Dendritic cell treated with granulocyte-macrophage colony-stimulating factor and Interleukin-4, amounts not matched to agents 40 ng/mL and 50 ng/mL, for 4 days (primary cell): ENCODE results near the gene FOXJ1.

ENCODE experiments used
- H3K27ac Mint-ChIP-seq: one replicate; pipeline ENCODE4 v1.8.0; 2022; ENCODE audit warnings: mild to moderate bottlenecking, mixed read lengths
- H3K27me3 Mint-ChIP-seq: one replicate; pipeline ENCODE4 v1.8.0; 2022; ENCODE audit warnings: mild to moderate bottlenecking, mixed read lengths
- H3K36me3 Mint-ChIP-seq: one replicate; pipeline ENCODE4 v1.8.0; 2022; ENCODE audit warnings: low read depth, mixed read lengths
- H3K4me1 Mint-ChIP-seq: one replicate; pipeline ENCODE4 v1.8.0; 2022; ENCODE audit warnings: low read depth, mixed read lengths
- H3K4me3 Mint-ChIP-seq: one replicate; pipeline ENCODE4 v1.8.0; 2022; ENCODE audit warnings: mild to moderate bottlenecking, moderate library complexity, mixed read lengths
- H3K9me3 Mint-ChIP-seq: one replicate; pipeline ENCODE4 v1.8.0; 2022; ENCODE audit warnings: mixed read lengths
- intact Hi-C: fragments of 100-400 bp; cut with micrococcal nuclease; formaldehyde crosslinking; loops from one replicate; pipeline ENCODE4 v1.15.0; 2022

Gene FOXJ1

DNA sequence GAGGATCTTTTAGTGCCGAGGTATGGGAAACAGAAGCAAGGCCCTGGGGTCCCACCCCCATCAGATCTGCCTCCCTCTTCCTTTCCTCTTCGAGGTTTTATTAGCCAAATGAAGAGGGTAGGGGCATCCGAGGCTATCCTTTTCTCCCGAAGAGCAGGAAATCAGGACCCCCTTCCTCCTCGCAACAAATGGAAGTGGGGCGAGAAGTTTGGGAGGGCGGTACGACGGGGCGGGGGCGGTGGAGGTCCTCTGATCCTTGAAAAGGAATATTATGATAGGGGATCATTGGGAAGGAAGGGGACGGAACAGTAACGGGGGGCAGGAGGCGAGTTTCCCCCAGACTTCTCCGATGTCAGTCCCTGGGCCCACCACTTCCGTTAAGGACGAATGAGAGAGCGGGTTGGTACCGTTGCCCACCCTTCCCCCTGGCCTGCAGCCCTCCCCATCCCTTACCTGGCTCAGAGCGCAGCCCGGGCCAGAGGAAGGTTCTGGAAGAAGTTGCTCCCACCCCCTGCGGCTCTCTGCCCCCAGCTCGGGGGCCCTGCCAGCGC is 309 bp downstream of the FOXJ1 start:
- Mint-ChIP-seq H3K27me3 (peaks cover 65% of the 10 kb centered on the region), H3K27ac (no peak overlapping the region), H3K4me3 (peak overlapping the region; percentile 24), H3K9me3 (no peaks in the 10 kb centered on the region), H3K36me3 (no peaks in the 10 kb centered on the region), H3K4me1 (peaks cover 51% of the 10 kb centered on the region)
- intact Hi-C loops = no loop called here

DNA sequence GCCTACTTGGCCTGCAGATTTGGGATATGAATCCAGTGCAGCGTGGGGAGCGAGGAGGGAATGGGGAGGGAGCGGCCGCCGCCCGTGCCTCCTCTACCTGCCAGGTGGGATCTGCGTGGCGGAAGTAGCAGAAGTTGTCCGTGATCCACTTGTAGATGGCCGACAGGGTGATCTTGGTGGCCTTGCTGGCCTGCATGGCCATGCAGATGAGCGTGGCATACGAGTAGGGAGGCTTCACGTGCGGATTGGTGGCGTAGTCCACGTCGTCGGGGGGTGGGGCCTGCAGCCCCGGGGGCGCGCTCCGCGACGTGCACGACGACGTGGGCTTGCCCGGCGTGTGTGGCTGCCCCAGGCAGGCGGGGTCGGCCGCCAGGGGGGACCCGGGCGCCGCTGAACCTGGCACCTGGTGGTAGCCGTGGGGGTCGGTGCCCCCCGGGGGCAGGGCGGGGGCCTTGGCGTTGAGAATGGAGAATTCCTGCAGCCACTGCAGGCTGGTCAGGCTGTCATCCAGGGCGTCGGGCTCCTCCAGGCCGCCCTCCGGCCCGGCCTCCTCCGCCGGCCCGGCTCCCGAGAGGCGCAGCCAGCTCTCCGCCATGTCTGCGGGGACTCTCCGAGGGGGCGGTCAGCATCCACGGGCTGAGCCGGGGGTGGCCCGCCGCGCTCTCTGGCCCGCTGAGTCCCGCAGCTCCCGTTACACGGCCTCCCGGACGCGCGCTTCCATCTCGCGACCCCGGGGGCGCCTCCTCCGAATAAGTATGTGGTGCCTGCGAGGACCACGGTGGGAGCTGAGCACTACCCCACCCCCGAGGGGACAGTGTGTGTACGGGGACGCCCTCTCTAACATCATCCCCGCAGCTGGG is 1.0 kb downstream of the FOXJ1 start:
- Mint-ChIP-seq H3K4me1 (peaks cover 43% of the 10 kb centered on the region), H3K27me3 (peaks cover 67% of the 10 kb centered on the region), H3K4me3 (peak overlapping the region; percentile 24), H3K27ac (no peak overlapping the region), H3K36me3 (no peaks in the 10 kb centered on the region), H3K9me3 (no peaks in the 10 kb centered on the region)
- intact Hi-C loops = no loop called here

DNA sequence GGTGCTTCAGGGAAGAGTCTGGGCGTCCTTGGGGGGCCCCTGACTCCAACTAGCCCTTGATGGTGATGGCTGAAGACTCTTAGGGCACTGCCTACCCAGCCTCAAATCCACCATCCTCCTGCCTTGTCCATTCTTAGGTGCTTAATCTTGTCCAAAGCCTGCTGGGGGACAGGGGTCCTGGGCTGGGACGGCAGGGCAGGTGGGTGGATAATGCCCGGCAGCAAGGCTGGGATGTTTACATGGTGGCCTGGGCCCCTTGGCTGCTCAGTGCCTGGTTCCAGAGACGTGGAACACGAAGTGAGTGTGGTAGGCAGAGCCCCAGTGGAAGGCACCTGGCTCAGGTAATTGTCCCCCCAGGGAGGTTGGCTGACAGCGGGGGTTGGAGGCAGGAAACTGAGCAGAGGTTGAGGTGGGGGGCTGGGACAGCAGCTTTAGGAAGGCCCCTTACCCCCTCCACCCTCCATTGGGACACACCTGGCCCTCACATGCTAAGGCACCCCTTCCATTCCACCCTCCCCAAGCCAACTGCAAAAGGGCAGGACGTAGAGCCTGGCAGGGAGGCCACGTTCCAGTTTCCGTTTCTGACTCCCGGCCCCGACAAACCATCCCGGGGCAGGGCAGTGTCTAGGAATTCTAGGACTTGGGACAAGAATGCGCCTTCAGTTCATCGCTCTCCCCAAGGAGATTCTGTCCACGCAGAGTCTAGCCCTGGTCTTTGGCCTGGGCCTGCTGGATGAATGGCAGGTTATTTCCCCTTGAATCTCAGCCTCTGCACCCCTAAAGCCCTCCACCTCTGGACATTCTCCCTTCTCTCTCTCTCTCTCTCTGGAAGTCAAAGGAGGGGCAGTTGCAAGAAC is 1.9 kb downstream of the FOXJ1 start:
- H3K27me3 Mint-ChIP-seq = peaks cover 67% of the 10 kb centered on the region
- no peak overlapping the region for H3K27ac Mint-ChIP-seq

DNA sequence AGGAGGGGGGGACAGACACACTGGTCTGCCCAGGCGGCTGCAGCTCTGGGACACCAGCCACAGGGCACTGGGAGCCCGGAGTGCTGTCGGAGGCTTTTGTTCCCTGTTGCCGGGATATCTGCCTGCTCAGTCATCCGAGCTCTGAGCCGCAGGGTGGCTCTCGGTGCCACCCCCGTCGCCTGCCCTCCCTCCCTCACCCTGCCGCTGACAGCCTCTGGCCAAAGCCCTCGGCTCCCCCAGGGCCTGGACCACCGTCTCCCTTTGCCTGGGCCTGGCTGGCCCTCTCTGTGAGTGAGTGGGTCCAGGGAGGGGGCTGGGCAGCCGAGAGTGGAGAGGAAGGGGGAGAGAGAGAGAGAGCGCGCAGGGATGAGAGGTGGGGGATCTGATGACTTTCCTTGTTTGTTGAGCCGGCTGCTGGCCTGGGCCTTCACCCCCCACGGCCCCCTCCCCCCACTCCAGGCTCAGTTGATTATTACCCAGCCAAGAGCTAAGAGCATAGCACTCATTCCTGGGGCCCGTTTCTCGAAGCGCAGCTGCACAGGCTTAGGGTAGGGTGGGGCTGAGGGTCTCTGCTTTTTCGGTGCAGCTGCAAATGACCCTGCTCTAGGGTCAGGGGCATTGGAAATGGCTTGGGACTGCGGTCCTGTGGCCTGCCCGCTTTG is 2.7 kb downstream of the FOXJ1 start:
- Mint-ChIP-seq H3K9me3 (no peaks in the 10 kb centered on the region), H3K4me3 (no peak overlapping the region), H3K27ac (no peak overlapping the region), H3K36me3 (no peaks in the 10 kb centered on the region), H3K4me1 (peaks cover 31% of the 10 kb centered on the region), H3K27me3 (peaks cover 66% of the 10 kb centered on the region)
- intact Hi-C loops = no loop called here

More for the DNA sequence above, 1.9 kb downstream of the FOXJ1 start:
- no peak overlapping the region for H3K4me3 Mint-ChIP-seq
- H3K4me1 Mint-ChIP-seq = peaks cover 38% of the 10 kb centered on the region
- intact Hi-C loops = no loop called here
- no peaks in the 10 kb centered on the region for H3K9me3 Mint-ChIP-seq
- H3K36me3 Mint-ChIP-seq = no peaks in the 10 kb centered on the region

DNA sequence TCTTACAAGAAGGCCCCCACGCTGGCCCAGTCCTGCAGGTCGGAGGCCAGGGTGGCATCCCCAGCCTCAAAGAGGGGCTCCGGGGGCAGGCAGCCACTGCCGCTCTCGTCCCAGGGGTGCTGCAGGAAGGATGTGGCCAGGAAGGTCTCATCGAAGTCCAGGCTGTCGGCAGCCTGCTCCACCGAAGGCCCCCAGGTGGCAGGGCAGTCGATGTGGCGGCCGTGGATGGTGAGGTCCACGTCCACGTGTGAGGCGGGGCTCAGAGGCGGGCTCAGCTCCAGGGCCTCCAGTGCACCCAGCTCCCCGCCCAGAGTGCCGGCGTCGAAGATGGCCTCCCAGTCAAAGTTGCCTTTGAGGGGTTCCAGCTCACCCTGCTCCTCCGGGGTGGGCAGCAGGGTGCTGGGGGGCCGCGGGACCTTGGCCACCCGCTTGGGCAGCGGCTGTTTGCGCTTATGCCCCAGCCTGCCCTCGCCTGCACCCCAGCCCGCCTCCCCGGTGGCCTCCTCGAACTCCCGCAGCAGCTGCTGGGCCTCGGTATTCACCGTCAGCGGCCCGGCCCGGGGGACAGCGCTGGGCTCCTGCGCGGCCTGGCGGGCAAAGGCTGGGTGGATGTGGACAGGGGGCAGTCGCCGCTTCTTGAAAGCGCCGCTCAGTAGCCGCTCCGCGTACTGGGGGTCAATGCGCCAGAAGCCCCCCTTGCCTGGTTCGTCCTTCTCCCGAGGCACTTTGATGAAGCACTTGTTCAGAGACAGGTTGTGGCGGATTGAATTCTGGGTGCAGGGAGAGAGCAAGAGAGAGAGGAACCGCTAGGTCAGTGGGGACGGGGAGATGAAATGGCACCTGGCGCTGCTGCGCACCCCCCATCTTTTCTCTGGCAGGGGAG is 3.5 kb downstream of the FOXJ1 start:
- H3K36me3 Mint-ChIP-seq = no peaks in the 10 kb centered on the region
- no peak overlapping the region for H3K27ac Mint-ChIP-seq
- peaks cover 62% of the 10 kb centered on the region for H3K27me3 Mint-ChIP-seq
- H3K4me1 Mint-ChIP-seq = peaks cover 23% of the 10 kb centered on the region
- H3K9me3 Mint-ChIP-seq = no peaks in the 10 kb centered on the region
- intact Hi-C loops = no loop called here
- H3K4me3 Mint-ChIP-seq = no peak overlapping the region

DNA sequence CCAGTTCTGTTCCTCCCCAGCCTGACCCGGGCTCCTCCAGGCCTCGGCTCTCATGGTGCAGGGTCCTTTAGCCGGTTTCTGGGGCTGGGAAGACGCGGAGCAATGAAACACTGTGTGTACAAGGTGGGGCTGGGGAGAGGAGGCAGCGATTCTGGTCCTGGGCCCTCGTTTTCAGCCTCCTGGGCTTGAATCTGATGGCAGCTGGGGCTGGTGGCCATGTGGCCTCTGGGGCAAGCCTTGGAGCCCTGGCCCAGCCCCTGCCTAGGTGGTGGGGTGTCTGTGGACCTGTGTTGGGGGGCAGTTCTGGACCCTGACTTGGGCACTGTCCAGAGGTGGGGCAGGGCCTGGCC is 4.1 kb downstream of the FOXJ1 start:
- no peaks in the 10 kb centered on the region for H3K9me3 Mint-ChIP-seq
- intact Hi-C loops = no loop called here
- no peaks in the 10 kb centered on the region for H3K36me3 Mint-ChIP-seq
- H3K27ac Mint-ChIP-seq = no peak overlapping the region
- peaks cover 18% of the 10 kb centered on the region for H3K4me1 Mint-ChIP-seq
- peaks cover 55% of the 10 kb centered on the region for H3K27me3 Mint-ChIP-seq
- H3K4me3 Mint-ChIP-seq = no peak overlapping the region

DNA sequence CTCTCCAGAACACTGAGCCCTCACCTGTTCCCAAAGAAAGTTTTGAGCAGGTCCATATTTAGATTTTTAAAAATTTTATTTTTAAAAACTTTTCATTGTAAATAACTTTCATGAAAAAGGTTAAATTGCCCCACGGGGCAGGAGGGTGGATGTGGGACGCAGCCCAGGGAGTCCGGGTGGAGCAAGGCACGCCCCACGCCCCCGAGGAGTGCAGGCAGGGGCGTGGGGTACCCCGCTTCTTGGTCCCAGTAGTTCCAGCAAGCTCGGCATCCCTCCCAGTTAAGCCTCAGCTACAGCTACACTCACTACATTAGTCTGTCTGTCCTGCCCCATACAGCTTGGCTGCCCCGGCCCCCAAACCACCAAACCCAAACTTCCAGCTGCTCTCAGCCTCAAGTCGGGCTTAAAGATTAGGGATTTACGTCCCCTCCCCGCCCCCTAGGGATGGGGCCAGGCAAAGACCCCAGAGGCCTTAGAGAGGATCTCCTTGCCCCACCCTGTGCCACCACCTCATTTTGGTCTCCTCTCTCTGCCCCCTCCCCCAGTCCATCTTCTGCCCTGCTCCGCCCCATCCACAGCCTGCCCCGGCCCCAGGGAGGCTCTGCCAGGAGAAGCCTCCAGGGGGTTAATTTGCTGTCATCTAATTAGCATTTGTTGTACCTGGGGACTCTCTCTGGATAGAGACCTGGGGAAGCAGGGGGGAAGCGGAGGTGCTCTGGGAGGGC is 4.6 kb downstream of the FOXJ1 start:
- Mint-ChIP-seq H3K4me3 (no peak overlapping the region), H3K27me3 (peaks cover 51% of the 10 kb centered on the region), H3K27ac (no peak overlapping the region), H3K4me1 (peaks cover 13% of the 10 kb centered on the region), H3K9me3 (no peaks in the 10 kb centered on the region), H3K36me3 (no peaks in the 10 kb centered on the region)
- intact Hi-C loops = no loop called here

DNA sequence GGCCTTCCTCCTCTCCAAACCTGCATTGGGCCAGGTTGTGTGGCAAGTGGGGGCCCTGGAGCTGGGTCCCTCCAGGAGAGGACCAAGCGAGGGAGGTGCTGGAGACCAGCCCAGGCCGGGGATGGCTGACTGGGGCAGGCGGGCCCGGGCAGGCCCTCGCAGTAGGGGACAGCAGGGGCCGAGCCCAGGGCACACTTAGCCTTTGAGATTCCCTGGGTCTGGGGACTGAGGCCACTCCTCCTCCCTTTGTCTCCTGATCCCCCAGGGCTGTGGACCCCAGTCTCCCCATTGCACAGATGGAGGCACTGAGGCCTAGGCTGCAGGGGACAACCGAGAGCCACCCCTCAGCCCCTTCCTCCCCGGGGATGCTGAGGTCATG is 5.2 kb downstream of the FOXJ1 start:
- intact Hi-C loops = no loop called here
- no peak overlapping the region for H3K27ac Mint-ChIP-seq
- H3K4me3 Mint-ChIP-seq = no peak overlapping the region
- no peaks in the 10 kb centered on the region for H3K9me3 Mint-ChIP-seq
- H3K36me3 Mint-ChIP-seq = no peaks in the 10 kb centered on the region
- peaks cover 50% of the 10 kb centered on the region for H3K27me3 Mint-ChIP-seq
- peaks cover 12% of the 10 kb centered on the region for H3K4me1 Mint-ChIP-seq

DNA sequence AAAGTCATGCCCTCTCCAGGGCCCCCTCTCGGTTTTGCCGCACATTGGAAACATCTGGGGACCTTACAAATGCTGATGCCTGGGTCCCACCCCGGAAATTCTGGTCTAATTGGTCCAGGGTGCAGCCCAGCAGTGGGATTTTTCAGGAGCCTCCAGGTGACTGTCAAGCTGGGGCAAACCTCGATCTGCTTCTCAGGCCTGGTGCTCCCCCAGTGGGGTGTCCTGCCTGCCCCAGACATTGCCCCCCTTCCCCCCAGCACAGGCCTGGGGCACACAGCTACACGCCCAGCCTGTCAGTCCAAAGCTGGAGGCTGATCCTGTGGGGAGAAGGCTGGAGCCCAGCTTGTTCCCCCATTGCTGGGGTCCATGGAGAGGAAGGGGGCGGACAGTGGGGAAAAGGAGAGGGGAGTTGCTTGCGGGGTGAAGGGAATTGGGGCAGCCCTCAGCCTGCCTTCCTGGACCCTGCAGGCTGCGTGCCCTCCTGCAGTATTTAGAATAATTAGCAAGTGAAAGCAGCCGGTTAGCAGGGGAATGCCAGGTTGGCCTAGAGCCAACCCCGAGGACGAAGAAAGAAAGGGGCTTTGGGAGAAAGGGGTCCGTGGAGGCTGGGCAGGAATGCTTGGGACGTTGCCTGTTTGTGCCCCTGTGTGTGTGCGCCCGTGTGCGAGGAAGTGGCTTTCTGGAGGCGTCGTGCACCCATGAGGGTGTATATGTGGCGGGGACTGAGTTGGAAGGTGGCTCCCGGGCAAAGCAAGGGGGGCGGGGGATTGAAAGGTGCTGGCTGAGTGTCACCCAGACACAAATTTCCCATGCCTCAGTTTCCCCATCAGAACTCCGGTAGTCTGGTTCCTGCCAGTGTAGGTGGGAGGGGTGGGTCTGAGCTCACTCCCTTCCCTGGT is 5.9 kb downstream of the FOXJ1 start:
- intact Hi-C loops = no loop called here
- Mint-ChIP-seq H3K4me1 (peaks cover 12% of the 10 kb centered on the region), H3K27me3 (peaks cover 48% of the 10 kb centered on the region), H3K27ac (no peak overlapping the region), H3K9me3 (no peaks in the 10 kb centered on the region), H3K4me3 (no peak overlapping the region), H3K36me3 (no peaks in the 10 kb centered on the region)

DNA sequence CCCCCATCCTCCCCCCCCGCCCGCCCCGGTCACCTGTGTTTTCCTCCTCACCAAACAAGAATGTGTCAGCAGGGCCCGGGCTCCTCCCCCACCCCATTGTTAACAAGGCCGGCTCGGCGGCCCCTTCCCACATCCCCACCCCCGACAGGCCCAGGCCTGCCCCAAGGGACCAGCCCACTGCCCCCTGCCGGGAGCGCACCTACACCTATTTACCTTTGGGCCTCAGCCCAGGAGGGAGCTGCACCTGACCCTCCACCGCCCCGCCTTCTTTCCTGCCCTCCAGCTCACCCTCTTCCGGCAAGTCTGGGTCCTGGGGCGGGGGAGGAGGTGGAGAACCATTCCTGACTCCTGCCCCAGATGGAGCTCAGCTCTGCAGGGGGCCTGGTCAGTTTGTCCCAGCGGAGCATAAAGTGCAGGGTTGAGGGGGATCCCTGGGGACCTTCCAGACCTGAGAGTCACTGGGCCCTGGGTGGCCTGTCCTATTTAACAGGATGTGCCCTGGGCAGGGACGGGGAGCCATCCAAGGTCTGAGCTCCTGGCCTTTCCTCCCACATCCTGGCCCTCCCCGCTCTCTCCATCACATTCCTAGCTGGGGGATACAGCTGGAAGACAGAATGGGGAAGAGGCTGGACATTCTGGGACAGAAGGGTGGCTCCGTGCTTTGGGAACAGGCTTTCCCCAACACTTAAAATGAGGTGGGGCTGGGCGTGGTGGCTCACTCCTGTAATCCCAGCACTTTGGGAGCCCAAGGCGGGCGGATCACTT is 8.3 kb downstream of the FOXJ1 start:
- Mint-ChIP-seq H3K9me3 (no peaks in the 10 kb centered on the region), H3K4me1 (peaks cover 8% of the 10 kb centered on the region), H3K4me3 (no peak overlapping the region), H3K27me3 (peaks cover 25% of the 10 kb centered on the region), H3K27ac (no peak overlapping the region), H3K36me3 (no peaks in the 10 kb centered on the region)
- intact Hi-C loops = no loop called here

DNA sequence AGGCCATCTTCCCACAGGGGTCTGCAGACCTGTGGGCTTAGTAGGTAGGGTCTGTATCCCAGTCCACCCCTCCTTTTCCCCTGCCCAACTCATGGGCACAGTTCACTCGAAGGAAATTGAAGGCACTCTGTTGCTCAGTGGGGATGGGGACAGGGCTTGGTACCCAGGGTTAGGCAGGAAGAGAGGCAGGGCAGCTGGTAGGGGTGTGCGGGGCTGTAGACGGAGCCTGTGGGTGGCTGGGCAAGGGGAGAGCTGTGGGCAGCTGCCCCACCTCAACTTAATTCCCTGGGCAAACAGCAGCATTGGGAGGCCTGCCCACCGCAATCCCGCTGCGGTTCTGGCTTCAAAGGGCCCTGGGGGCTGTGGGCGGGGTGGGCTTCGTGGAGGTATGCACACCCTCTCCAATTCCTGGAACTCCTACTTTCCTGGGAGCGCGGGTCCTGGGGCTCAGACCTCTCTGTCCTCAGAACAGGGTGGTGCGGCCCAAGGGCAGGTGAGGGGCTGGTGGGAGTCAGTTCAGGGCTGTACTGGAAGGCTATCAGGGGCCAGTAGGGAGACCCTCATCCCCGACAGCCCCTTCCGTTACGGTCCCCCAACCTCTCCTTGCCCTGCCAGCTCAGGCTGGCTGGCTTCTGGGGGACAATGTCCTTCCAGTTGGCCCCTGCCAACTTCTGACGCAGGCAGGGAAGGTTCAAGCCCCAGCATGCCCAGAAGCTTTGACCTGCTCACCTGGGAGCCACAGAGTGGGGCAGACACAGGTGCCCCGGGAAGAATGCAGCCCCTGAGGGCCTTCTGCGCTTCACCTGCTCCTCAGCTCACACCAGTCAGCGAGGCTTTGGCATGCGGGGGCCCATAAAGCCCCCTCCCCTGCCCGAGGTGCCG is 9.1 kb downstream of the FOXJ1 start:
- H3K36me3 Mint-ChIP-seq = no peaks in the 10 kb centered on the region
- peaks cover 8% of the 10 kb centered on the region for H3K4me1 Mint-ChIP-seq
- H3K27ac Mint-ChIP-seq = no peak overlapping the region
- peaks cover 21% of the 10 kb centered on the region for H3K27me3 Mint-ChIP-seq
- no peak overlapping the region for H3K4me3 Mint-ChIP-seq
- no peaks in the 10 kb centered on the region for H3K9me3 Mint-ChIP-seq
- intact Hi-C loops = no loop called here
